ENCODE measurements around the gene CTF1.

- TF ChIP-seq, protein P1, sequence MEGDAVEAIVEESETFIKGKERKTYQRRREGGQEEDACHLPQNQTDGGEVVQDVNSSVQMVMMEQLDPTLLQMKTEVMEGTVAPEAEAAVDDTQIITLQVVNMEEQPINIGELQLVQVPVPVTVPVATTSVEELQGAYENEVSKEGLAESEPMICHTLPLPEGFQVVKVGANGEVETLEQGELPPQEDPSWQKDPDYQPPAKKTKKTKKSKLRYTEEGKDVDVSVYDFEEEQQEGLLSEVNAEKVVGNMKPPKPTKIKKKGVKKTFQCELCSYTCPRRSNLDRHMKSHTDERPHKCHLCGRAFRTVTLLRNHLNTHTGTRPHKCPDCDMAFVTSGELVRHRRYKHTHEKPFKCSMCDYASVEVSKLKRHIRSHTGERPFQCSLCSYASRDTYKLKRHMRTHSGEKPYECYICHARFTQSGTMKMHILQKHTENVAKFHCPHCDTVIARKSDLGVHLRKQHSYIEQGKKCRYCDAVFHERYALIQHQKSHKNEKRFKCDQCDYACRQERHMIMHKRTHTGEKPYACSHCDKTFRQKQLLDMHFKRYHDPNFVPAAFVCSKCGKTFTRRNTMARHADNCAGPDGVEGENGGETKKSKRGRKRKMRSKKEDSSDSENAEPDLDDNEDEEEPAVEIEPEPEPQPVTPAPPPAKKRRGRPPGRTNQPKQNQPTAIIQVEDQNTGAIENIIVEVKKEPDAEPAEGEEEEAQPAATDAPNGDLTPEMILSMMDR (IDR thresholded peaks at IDR 0.05) = no peak
- TF ChIP-seq EP300 (IDR thresholded peaks at IDR 0.05) (no peak), POLR2A (IDR thresholded peaks at IDR 0.05) (no peak)
These were observed 30.7 kb downstream of the CTF1 start for GRCh38 chr16:30926937-30927788.

Measured in sigmoid colon (tissue), 4 donors.